SU-DHL-6 (cell line): ENCODE data around the gene ANO7.

Experiments
- H2AFZ ChIP-seq: fragments of 200-600 bp; sonication (generic); 2 replicates; pipeline ENCODE4 v1.6.1; 2014; ENCODE audit warnings: low read depth, mild to moderate bottlenecking, moderate library complexity, mixed read lengths, antibody characterized with exemption, low read length; ENCODE audit not compliant: severe bottlenecking
- H3F3A ChIP-seq: fragments of 200-600 bp; shearing (Covaris generic); 2 replicates; pipeline ENCODE4 v1.6.0; 2016; ENCODE audit warnings: antibody characterized with exemption, mild to moderate bottlenecking; ENCODE audit not compliant: insufficient read depth
- H3K27ac ChIP-seq: fragments of 200-600 bp; sonication (generic); 2 replicates; pipeline ENCODE4 v1.5.1; 2016; ENCODE audit warnings: low read depth, mild to moderate bottlenecking, low read length, moderate library complexity, mixed read lengths
- H3K27me3 ChIP-seq: fragments of 200-600 bp; sonication (generic), shearing (Covaris generic); 2 replicates; pipeline ENCODE4 v1.6.0; 2014; ENCODE audit warnings: mild to moderate bottlenecking, low read length
- H3K36me3 ChIP-seq: fragments of 200-600 bp; sonication (generic); 2 replicates; pipeline ENCODE4 v1.6.1; 2014; ENCODE audit warnings: mild to moderate bottlenecking, low read length, mixed read lengths
- H3K4me2 ChIP-seq: fragments of 300-600, 200-600 bp; shearing (Covaris generic), sonication (generic); 2 replicates; pipeline ENCODE4 v1.6.0; 2014; ENCODE audit warnings: low read length, low read depth, mild to moderate bottlenecking; ENCODE audit not compliant: poor library complexity, severe bottlenecking
- H3K4me3 ChIP-seq: fragments of 200-600 bp; sonication (generic); 2 replicates; pipeline ENCODE4 v1.5.1; 2014; ENCODE audit warnings: antibody characterized with exemption, low read length, mild to moderate bottlenecking, mixed read lengths; ENCODE audit not compliant: insufficient read depth, poor library complexity, severe bottlenecking
- H3K79me2 ChIP-seq: fragments of 200-600 bp; sonication (generic); 2 replicates; pipeline ENCODE4 v1.6.1; 2014; ENCODE audit warnings: mild to moderate bottlenecking, low read length, moderate library complexity; ENCODE audit not compliant: insufficient read depth
- H3K9ac ChIP-seq: fragments of 200-600 bp; sonication (generic); 2 replicates; pipeline ENCODE4 v1.7.0; 2014; ENCODE audit warnings: mild to moderate bottlenecking, low read length
- H3K9me2 ChIP-seq: fragments of 200-600 bp; sonication (generic); replicated peaks from 2 replicates; pipeline ENCODE4 v1.6.1; 2014; ENCODE audit warnings: low read length; ENCODE audit not compliant: insufficient read depth
- H3K9me3 ChIP-seq: fragments of 200-600 bp; sonication (generic); 2 replicates; pipeline ENCODE4 v1.6.1; 2014; ENCODE audit warnings: low read length, mixed read lengths; ENCODE audit not compliant: insufficient read depth
- H4K20me1 ChIP-seq: fragments of 200-600 bp; sonication (generic); 2 replicates; pipeline ENCODE4 v1.6.1; 2014; ENCODE audit warnings: low read depth, mild to moderate bottlenecking, antibody characterized with exemption, low read length, moderate library complexity, mixed read lengths
- CTCF ChIP-seq: fragments of 200-600 bp; sonication (generic); IDR thresholded peaks from one replicate; pipeline ENCODE4 v1.5.1; 2017; ENCODE audit warnings: antibody characterized with exemption, mild to moderate bottlenecking, low read length, moderate library complexity; ENCODE audit not compliant: insufficient read depth, poor library complexity, severe bottlenecking
- EZH2phosphoT487 ChIP-seq: fragments of 200-600 bp; sonication (generic), shearing (Covaris generic); conservative IDR thresholded peaks from 2 replicates; pipeline ENCODE4 v1.6.1; 2018; ENCODE audit warnings: mild to moderate bottlenecking, antibody characterized with exemption, low read length, moderate library complexity, mixed read lengths

Gene ANO7

DNA sequence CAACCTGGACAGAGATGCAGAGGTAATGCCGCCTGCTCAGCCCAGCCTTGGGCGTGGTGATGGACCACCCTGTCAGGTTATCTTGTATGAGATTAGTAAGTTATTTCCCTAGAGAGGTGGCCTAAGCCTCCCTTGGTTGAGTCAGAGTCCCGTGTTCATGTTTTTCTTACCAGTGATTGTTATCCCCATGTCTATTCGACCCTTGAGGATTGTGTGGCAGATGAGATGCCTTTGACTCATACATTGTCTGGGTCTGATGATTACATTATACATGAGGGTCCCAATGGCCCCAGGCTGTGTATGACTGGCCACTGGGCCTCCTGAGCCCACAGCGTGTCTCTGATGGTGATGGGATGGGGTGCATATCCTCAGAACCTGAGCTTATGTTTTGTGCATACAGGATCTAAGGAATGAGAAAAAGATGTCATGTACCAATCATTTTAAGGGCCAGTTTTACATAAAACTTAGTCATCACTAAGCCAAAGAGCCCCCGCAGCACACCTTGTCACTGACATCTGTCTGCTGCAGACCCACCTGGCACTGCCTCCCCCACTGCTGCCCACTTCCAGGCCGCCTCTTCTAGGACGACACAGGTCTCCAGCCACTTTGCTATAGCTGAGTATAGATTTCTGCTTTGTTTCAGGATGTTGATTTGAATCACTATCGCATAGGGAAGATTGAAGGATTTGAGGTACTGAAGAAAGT lies 30.5 kb upstream of the ANO7 start:
- no peaks in the 10 kb centered on the region for H3F3A ChIP-seq
- no peaks in the 10 kb centered on the region for H3K36me3 ChIP-seq
- no peaks in the 10 kb centered on the region for H3K79me2 ChIP-seq
- no peaks in the 10 kb centered on the region for H3K9me3 ChIP-seq
- no peak overlapping the region for H3K27ac ChIP-seq
- no peaks in the 10 kb centered on the region for H3K9me2 ChIP-seq
- no peak overlapping the region for H3K9ac ChIP-seq
- no peak for TF ChIP-seq EZH2phosphoT487
- TF ChIP-seq CTCF: no peak
- H2AFZ ChIP-seq: no peak overlapping the region
- no peak overlapping the region for H3K4me2 ChIP-seq
- no peak overlapping the region for H3K4me3 ChIP-seq
- no peaks in the 10 kb centered on the region for H3K27me3 ChIP-seq
- H4K20me1 ChIP-seq: no peaks in the 10 kb centered on the region

GRCh38 chr2:241158546-241158900 lies 30.0 kb upstream of the ANO7 start:
- H3K27ac ChIP-seq: no peak overlapping the region
- no peaks in the 10 kb centered on the region for H3K27me3 ChIP-seq
- no peak overlapping the region for H3K4me2 ChIP-seq
- H2AFZ ChIP-seq: no peak overlapping the region
- H3K36me3 ChIP-seq: no peaks in the 10 kb centered on the region
- no peaks in the 10 kb centered on the region for H3K79me2 ChIP-seq
- no peak overlapping the region for H3K4me3 ChIP-seq
- no peaks in the 10 kb centered on the region for H3K9me3 ChIP-seq
- no peak for TF ChIP-seq EZH2phosphoT487
- no peak for TF ChIP-seq CTCF
- no peak overlapping the region for H3K9ac ChIP-seq
- no peaks in the 10 kb centered on the region for H3F3A ChIP-seq
- no peaks in the 10 kb centered on the region for H3K9me2 ChIP-seq
- H4K20me1 ChIP-seq: no peaks in the 10 kb centered on the region

GRCh38 chr2:241159116-241159515 lies 29.4 kb upstream of the ANO7 start:
- Histone ChIP-seq H3K27me3 (no peaks in the 10 kb centered on the region), H3K9ac (no peak overlapping the region), H4K20me1 (no peaks in the 10 kb centered on the region), H3K36me3 (no peaks in the 10 kb centered on the region), H3F3A (no peaks in the 10 kb centered on the region), H3K27ac (no peak overlapping the region), H3K4me3 (no peak overlapping the region), H3K9me2 (no peaks in the 10 kb centered on the region), H3K9me3 (no peaks in the 10 kb centered on the region), H3K4me2 (no peak overlapping the region), H2AFZ (no peak overlapping the region), H3K79me2 (no peaks in the 10 kb centered on the region)
- no peak for TF ChIP-seq EZH2phosphoT487
- TF ChIP-seq CTCF: no peak
